ENCODE data around the gene FAF2. TPM values are rescaled to one million over a fixed set of nuclear protein-coding genes. Genes with fewer than 3 reads are reported as not detected.
"Not testable (repeated sequence)": the region's sequence is repeated elsewhere in the genome, so short reads cannot be mapped to it uniquely, and the experiment has no call there.

Gene FAF2
- 10 to 100 TPM; 32.4 TPM for total RNA-seq

GRCh38 chr5:176447978-176448608 lies at the start of gene FAF2:
TSS of gene FAF2 (plus strand) at chr5:176448385. CDS start at chr5:176448408, 23 bp downstream.
- H3K27ac Mint-ChIP-seq: peak within 1 kb of the TSS; percentile 97
- H3K27me3 Mint-ChIP-seq: peaks cover 3% of the 10 kb centered on the region
- POLR2A ChIA-PET: interaction anchor here (0.5 to 4.3 kb wide), 11 partner anchors 12 to 106 kb away, joined by 3 to 60 read pairs (median 6); partner anchors contain the start of genes HIGD2A, NOP16 and RNF44
- H3K4me3 Mint-ChIP-seq: peak within 1 kb of the TSS; percentile 98
- peak; percentile 100 for DNase-seq
- H3K4me1 Mint-ChIP-seq: peaks cover 24% of the 10 kb centered on the region
- H3K9me3 Mint-ChIP-seq: no peaks in the 10 kb centered on the region
- H3K36me3 Mint-ChIP-seq: peaks cover 4% of the 10 kb centered on the region
- ATAC-seq (ENCODE audit: low read depth): peak; percentile 98

- no peak overlapping the region for H3K4me3 Mint-ChIP-seq
- DNase-seq (no peak), ATAC-seq (ENCODE audit: low read depth) (no peak)
- no peak overlapping the region for H3K27ac Mint-ChIP-seq
- peaks cover 5% of the 10 kb centered on the region for H3K36me3 Mint-ChIP-seq
- H3K27me3 Mint-ChIP-seq: no peaks in the 10 kb centered on the region
- no peaks in the 10 kb centered on the region for H3K9me3 Mint-ChIP-seq
- POLR2A ChIA-PET: interaction anchor here (1.0 kb wide), 1 partner anchor 9 kb away, joined by 3 read pairs; no protein-coding TSS in a partner anchor
- peaks cover 2% of the 10 kb centered on the region for H3K4me1 Mint-ChIP-seq
Observed at GRCh38 chr5:176400382-176401156, 47.6 kb upstream of the FAF2 start.

- no peak for ATAC-seq (ENCODE audit: low read depth)
- H3K27me3 Mint-ChIP-seq: no peaks in the 10 kb centered on the region
- no peaks in the 10 kb centered on the region for H3K9me3 Mint-ChIP-seq
- H3K27ac Mint-ChIP-seq: peak overlapping the region; percentile 2
- H3K4me1 Mint-ChIP-seq: peaks cover 2% of the 10 kb centered on the region
- H3K4me3 Mint-ChIP-seq: no peak overlapping the region
- H3K36me3 Mint-ChIP-seq: peaks cover 5% of the 10 kb centered on the region
- no peak for DNase-seq
- POLR2A ChIA-PET: no interaction called here
Observed at GRCh38 chr5:176401281-176402205, 46.6 kb upstream of the FAF2 start.

GRCh38 chr5:176405656-176406435 lies 42.3 kb upstream of the FAF2 start:
- Mint-ChIP-seq H3K27ac (no peak overlapping the region), H3K4me3 (no peak overlapping the region), H3K27me3 (no peaks in the 10 kb centered on the region), H3K9me3 (no peaks in the 10 kb centered on the region), H3K36me3 (peaks cover 1% of the 10 kb centered on the region), H3K4me1 (peaks cover 3% of the 10 kb centered on the region)
- ATAC-seq (ENCODE audit: low read depth) (no peak), DNase-seq (no peak)
- POLR2A ChIA-PET: no interaction called here

GRCh38 chr5:176406436-176407052 lies 41.6 kb upstream of the FAF2 start:
- Mint-ChIP-seq H3K4me3 (no peak overlapping the region), H3K27ac (no peak overlapping the region), H3K27me3 (no peaks in the 10 kb centered on the region), H3K9me3 (no peaks in the 10 kb centered on the region), H3K4me1 (peaks cover 5% of the 10 kb centered on the region), H3K36me3 (peaks cover 1% of the 10 kb centered on the region)
- ATAC-seq (ENCODE audit: low read depth): no peak
- DNase-seq: no peak
- POLR2A ChIA-PET: no interaction called here

GRCh38 chr5:176407456-176408251 lies 40.5 kb upstream of the FAF2 start:
- H3K9me3 Mint-ChIP-seq: no peaks in the 10 kb centered on the region
- peaks cover 1% of the 10 kb centered on the region for H3K36me3 Mint-ChIP-seq
- ATAC-seq (ENCODE audit: low read depth) (no peak), DNase-seq (no peak)
- no peak overlapping the region for H3K27ac Mint-ChIP-seq
- H3K4me3 Mint-ChIP-seq: no peak overlapping the region
- no peaks in the 10 kb centered on the region for H3K27me3 Mint-ChIP-seq
- POLR2A ChIA-PET: interaction anchor here (0.7 kb wide), 2 partner anchors 86 to 126 kb away, joined by 3 to 5 read pairs; no protein-coding TSS in a partner anchor
- H3K4me1 Mint-ChIP-seq: peaks cover 6% of the 10 kb centered on the region

GRCh38 chr5:176408252-176408573 lies 40.0 kb upstream of the FAF2 start:
- not testable (repeated sequence) for H3K4me1 Mint-ChIP-seq; H3K4me3 Mint-ChIP-seq; ATAC-seq (ENCODE audit: low read depth); H3K9me3 Mint-ChIP-seq; H3K27ac Mint-ChIP-seq; H3K27me3 Mint-ChIP-seq; H3K36me3 Mint-ChIP-seq; DNase-seq
- POLR2A ChIA-PET: interaction anchor here (0.7 kb wide), 2 partner anchors 85 to 125 kb away, joined by 3 to 5 read pairs; no protein-coding TSS in a partner anchor

- POLR2A ChIA-PET: interaction anchor here (0.7 kb wide), 2 partner anchors 85 to 125 kb away, joined by 3 to 5 read pairs; no protein-coding TSS in a partner anchor
- no peak overlapping the region for H3K27ac Mint-ChIP-seq
- H3K36me3 Mint-ChIP-seq: peaks cover 1% of the 10 kb centered on the region
- DNase-seq: no peak
- peaks cover 5% of the 10 kb centered on the region for H3K4me1 Mint-ChIP-seq
- no peaks in the 10 kb centered on the region for H3K9me3 Mint-ChIP-seq
- H3K4me3 Mint-ChIP-seq: no peak overlapping the region
- no peaks in the 10 kb centered on the region for H3K27me3 Mint-ChIP-seq
- no peak for ATAC-seq (ENCODE audit: low read depth)
Observed at GRCh38 chr5:176408590-176408989, 39.6 kb upstream of the FAF2 start.

- no peak for DNase-seq
- Mint-ChIP-seq H3K4me3 (no peak overlapping the region), H3K9me3 (no peaks in the 10 kb centered on the region), H3K4me1 (peaks cover 11% of the 10 kb centered on the region), H3K27ac (no peak overlapping the region), H3K27me3 (no peaks in the 10 kb centered on the region), H3K36me3 (peaks cover 1% of the 10 kb centered on the region)
- POLR2A ChIA-PET: interaction anchor here (0.6 kb wide), 1 partner anchor 20 kb away, joined by 3 read pairs; no protein-coding TSS in a partner anchor
- ATAC-seq (ENCODE audit: low read depth): no peak
Observed at GRCh38 chr5:176409765-176410164, 38.4 kb upstream of the FAF2 start.

- no peaks in the 10 kb centered on the region for H3K27me3 Mint-ChIP-seq
- no peaks in the 10 kb centered on the region for H3K36me3 Mint-ChIP-seq
- H3K4me1 Mint-ChIP-seq: peaks cover 18% of the 10 kb centered on the region
- DNase-seq (no peak), ATAC-seq (ENCODE audit: low read depth) (no peak)
- no peak overlapping the region for H3K27ac Mint-ChIP-seq
- no peaks in the 10 kb centered on the region for H3K9me3 Mint-ChIP-seq
- H3K4me3 Mint-ChIP-seq: no peak overlapping the region
- POLR2A ChIA-PET: no interaction called here
Observed at GRCh38 chr5:176410486-176411180, 37.6 kb upstream of the FAF2 start.

GRCh38 chr5:176412517-176413254 lies 35.5 kb upstream of the FAF2 start:
- POLR2A ChIA-PET: no interaction called here
- no peaks in the 10 kb centered on the region for H3K9me3 Mint-ChIP-seq
- H3K4me1 Mint-ChIP-seq: peaks cover 25% of the 10 kb centered on the region
- DNase-seq (no peak), ATAC-seq (ENCODE audit: low read depth) (no peak)
- H3K27ac Mint-ChIP-seq: no peak overlapping the region
- no peaks in the 10 kb centered on the region for H3K27me3 Mint-ChIP-seq
- H3K4me3 Mint-ChIP-seq: no peak overlapping the region
- no peaks in the 10 kb centered on the region for H3K36me3 Mint-ChIP-seq
